Stimulated activated CD8-positive, alpha-beta memory T cell treated with anti-CD3 and anti-CD28 coated beads, Interleukin-4, amount 100 ng/mL, for 24 hours (primary cell): ENCODE results near the gene GGT1.
A peak's percentile ranks its signal among the peaks of the same experiment; 100 is the strongest.
"Not testable (repeated sequence)": the region's sequence is repeated elsewhere in the genome, so short reads cannot be mapped to it uniquely, and the experiment has no call there.

Experiments used
- DNase-seq: peaks from one replicate; pipeline ENCODE4 v3.0.0-alpha.2; 2020; ENCODE audit warnings: low read depth

The GGT1 gene

DNA sequence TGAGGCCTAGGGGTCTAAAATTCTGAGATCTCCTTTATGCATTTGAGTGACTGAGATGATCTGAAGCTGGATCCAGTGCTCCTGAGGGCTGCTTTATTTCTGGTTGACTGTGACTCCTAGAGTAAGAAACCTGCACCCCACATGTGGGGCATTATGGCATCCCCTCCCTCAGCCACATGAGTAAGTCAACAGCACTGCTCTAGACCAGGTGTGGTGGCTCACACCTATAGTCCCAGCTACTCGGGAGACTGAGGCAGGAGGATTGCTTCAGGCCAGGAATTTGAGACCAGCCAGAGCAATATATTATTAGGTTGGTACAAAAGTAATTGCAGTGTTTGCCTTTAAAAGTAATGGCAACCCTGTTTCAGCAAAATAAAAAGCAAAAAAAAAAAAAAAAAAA lies 39.3 kb downstream of the GGT1 start:
- DNase-seq: not testable (repeated sequence)

DNA sequence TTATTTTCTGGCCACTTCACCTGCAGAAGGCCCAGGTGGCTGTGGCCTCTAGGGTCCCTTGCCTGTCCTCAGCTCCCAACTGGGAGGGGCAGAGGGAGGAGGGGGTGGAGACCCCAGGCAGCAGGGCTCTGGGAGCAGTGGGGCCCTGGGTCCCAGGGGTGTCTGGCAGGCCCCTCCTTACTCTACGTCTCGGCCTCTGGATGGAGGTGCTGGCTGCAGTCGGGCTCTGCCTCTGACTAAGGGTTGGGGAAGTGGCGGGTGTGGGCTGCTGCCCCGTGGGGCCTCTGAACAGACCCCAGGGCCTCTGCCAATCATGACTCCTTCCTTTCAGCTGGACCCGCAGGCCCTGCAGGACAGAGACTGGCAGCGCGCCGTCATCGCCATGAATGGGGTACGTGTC lies 41.4 kb downstream of the GGT1 start:
- DNase-seq: not testable (repeated sequence)

DNA sequence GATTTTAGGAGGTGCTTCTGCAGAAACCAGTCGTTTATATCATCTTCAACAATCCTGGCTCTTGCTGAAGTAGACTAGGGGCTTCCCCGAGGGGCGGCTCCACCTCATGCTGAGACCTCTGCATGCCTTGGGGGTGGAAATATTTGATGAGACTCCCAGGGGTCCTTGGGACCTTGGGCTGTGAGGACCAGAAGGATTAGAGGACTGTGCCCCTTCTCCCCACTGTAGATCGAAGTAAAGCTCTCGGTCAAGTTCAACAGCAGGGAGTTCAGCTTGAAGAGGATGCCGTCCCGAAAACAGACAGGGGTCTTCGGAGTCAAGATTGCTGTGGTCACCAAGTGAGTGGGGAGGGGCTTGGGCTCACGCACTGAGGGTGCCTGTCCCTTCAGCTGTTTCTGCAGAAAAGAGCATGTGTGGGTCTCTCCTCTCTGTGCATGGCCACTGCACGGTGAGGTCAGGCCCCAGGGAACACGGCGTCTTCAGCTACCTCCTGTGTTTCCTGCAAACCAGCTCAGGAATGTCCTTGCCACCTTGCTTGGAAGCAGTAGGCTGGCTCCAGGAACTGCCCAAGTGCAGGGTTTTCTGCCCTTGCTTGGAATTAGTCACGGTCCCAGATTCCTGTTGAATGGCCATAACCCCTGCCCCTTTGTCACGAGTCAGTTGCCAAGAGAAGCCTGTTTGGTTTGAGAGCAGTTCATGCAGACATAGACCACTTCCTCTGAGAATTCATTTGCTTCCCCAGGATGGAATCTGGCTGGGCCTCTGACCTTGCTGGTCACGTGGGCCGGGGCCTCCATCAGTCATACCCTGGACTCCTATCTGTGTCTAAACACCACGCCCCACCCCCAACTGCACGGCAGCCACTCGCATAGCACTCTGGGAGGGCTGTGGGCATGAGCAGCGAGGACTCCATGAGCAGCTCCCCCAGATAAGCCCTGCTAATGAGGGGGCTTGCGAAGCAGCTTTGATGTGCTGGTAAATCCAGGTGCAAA lies 42.7 kb downstream of the GGT1 start:
- DNase-seq: not testable (repeated sequence)

DNA sequence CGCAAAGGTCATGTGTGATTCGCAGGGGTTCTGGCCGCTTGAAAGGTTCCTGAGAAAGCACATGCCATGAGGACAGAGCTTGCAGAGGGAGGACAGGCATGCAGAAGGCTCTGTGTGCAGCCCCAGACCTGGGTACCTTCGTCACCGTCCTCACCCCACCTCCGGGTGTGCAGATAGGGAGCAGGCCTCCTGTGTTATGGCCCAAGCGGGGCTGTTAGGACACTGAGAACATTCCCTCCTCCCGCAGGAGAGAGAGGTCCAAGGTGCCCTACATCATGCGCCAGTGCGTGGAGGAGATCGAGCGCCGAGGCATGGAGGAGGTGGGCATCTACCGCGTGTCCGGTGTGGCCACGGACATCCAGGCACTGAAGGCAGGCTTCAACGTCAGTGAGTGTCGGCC lies 43.8 kb downstream of the GGT1 start:
- not testable (repeated sequence) for DNase-seq

DNA sequence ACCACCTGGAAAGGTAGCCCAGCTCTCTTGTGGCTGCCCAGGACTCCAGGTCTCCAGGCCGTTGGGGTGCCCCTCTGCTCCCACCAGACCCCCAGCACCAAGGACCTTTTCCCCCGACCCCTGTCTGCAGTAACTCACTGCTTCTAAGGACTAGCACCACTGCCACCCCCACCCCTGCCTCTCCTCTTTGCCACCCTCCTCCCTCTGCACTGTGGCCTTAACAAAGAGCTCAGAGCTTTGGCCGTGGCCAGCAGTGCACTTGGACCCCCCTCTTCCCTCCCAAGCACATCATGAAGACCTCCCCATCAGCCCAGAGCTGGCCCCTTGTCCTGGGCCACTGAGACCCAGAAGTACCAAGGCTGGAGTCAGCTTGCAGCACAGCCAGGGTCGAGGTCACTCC lies 46.4 kb downstream of the GGT1 start:
- not testable (repeated sequence) for DNase-seq

DNA sequence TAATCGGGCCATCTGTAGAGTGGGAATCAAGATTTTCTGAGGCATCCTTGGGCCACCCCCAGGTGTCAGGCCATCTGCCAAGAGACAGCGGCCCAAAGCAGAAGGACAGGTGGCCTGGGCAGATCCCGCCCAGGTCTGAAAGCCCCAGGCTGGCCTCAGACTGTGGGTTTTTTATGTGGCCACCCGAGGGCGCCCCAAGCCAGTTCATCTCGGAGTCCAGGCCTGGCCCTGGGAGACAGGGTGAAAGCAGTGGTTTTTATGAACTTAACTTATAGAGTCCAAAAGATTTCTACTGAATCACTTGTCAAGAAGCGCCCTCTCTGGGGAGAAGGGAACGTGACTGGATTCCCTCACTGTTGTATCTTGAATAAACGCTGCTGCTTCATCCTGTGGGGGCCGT lies 47.9 kb downstream of the GGT1 start:
- peak; percentile 45 for DNase-seq

DNA sequence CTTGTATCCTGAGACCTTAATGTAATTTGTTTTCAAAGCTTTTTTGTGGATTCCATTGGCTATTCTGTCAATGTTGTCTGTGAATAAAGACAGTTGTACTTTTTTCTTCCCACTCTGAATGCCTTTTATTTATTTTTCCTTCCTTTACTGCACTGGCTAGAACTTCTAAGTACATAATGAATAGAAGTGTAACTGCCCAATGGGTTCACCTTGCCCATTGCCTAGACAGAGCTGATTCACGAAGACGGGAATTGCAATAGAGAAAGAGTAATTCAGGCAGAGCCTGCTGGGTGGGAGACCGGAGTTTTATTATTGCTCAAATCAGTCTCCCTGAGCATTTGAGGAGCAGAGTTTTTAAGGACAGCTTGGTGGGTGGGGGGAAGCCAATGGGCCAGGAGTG lies 62.4 kb downstream of the GGT1 start:
- DNase-seq: not testable (repeated sequence)

DNA sequence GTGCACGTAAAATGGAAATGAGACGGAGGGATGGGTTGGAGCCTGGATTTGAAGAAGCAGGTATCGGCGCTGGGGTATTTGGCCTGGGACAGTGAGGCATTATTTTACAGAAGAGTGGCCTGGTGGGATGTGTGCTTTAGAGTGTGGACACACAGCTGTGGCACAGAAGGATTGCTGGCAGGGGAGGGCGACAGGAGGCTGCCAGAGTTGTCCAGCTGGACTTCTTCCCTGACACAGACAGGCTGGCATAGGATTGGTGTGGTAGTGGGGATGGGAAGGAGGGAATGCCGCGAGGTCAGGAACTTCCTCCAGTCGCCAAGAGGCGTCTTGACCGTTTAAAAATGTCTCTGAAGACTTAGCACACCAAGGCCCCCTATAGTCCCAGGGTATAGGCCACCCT lies 64.9 kb downstream of the GGT1 start:
- DNase-seq: not testable (repeated sequence)

DNA sequence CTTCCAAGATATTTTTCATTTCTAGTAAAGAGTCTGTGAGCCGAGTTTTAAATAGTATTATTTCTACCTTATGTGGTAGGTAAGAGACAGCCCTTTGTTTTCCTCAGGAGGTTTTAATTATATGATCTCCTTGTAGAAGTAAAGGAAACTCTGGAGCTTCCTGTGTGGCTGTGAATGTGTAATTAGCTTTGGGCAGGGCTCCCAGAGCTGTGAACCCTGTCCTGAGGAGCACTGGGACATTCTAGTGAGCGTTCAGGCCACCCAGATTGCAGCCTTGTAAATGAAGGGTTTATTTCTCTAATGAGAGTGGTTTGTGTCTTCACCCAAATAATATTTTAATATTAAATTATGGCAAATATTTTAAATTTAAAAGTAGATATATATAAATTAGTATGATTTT lies 69.5 kb downstream of the GGT1 start:
- not testable (repeated sequence) for DNase-seq
